K562 (cell line): ENCODE results near the gene AMH. TPM values are rescaled to one million over a fixed set of nuclear protein-coding genes. Genes with fewer than 3 reads are reported as not detected.
A peak's percentile ranks its signal among the peaks of the same experiment; 100 is the strongest.

ENCODE experiments used
- ADNP ChIP-seq: fragments of 200-800 bp; sonication (Bioruptor generic); IDR thresholded peaks from 2 replicates; pipeline ENCODE4 v1.6.1; 2016; ENCODE audit warnings: missing genetic modification characterization, missing compliant biosample characterization
- ARID3B ChIP-seq: fragments of 250-450 bp; sonication (Bioruptor Pico); IDR thresholded peaks from 2 replicates; pipeline ENCODE4 v1.4.0; 2020; ENCODE audit warnings: borderline replicate concordance
- CBX1 ChIP-seq: sonication (generic); IDR thresholded peaks from 2 replicates; pipeline ENCODE4 v1.6.1; 2016; ENCODE audit warnings: antibody characterized with exemption, low read depth, mild to moderate bottlenecking
- CREM ChIP-seq: IDR thresholded peaks from 2 replicates; pipeline ENCODE4 v1.6.1; 2014; ENCODE audit warnings: antibody characterized with exemption, low read depth
- DPF2 ChIP-seq: fragments of 450-650 bp; IDR thresholded peaks from 2 replicates; pipeline ENCODE4 v1.6.1; 2016
- ELF1 ChIP-seq: fragments of 200-800 bp; sonication (Bioruptor generic); IDR thresholded peaks from 2 replicates; pipeline ENCODE4 v1.6.1; 2016; ENCODE audit warnings: missing genetic modification characterization, missing compliant biosample characterization
- EZH2 ChIP-seq: IDR thresholded peaks from 2 replicates; pipeline ENCODE4 v1.6.1; 2012; ENCODE audit warnings: low read depth, mild to moderate bottlenecking, inconsistent platforms, low read length, borderline replicate concordance
- FOSL1 ChIP-seq: fragments of 200-800 bp; sonication (Bioruptor generic); conservative IDR thresholded peaks from 2 replicates; pipeline ENCODE4 v1.6.1; 2016; ENCODE audit warnings: missing genetic modification characterization, missing compliant biosample characterization
- MTA1 ChIP-seq: fragments of 450-650 bp; IDR thresholded peaks from 2 replicates; pipeline ENCODE4 v1.6.1; 2017; ENCODE audit warnings: borderline replicate concordance
- NR2C2 ChIP-seq, 2 experiments: fragments of 200-800 bp in 1 of 2; sonication (Bioruptor generic) in 1 of 2; sonication (generic) in 1 of 2; formaldehyde crosslinking in 1 of 2; IDR thresholded peaks; 2 replicates each; pipeline versions ENCODE4 v1.6.1 to v1.8.0; 2016 to 2022; ENCODE audit warnings: mild to moderate bottlenecking in 1 of 2, missing compliant biosample characterization in 1 of 2, missing genetic modification characterization in 1 of 2, missing genetic modification reagents in 1 of 2
- SMAD4 ChIP-seq: fragments of 250-450 bp; sonication (Bioruptor Pico); conservative IDR thresholded peaks from 2 replicates; pipeline ENCODE4 v1.8.0; 2021; ENCODE audit warnings: inconsistent platforms, mild to moderate bottlenecking, moderate library complexity
- SPI1 ChIP-seq: IDR thresholded peaks from 2 replicates; pipeline ENCODE4 v1.6.1; 2011; ENCODE audit warnings: low read depth, low read length, control low read depth, borderline replicate concordance
- STAT5B ChIP-seq: fragments of 250-450 bp; sonication (Bioruptor Pico); IDR thresholded peaks from 2 replicates; pipeline ENCODE4 v1.8.0; 2021; ENCODE audit warnings: mild to moderate bottlenecking, inconsistent platforms
- TCF7L2 ChIP-seq: fragments of 150-350 bp; IDR thresholded peaks from 2 replicates; pipeline ENCODE4 v1.6.1; 2016; ENCODE audit warnings: low read depth, mild to moderate bottlenecking, low read length, moderate library complexity
- TRIM28 ChIP-seq: fragments of 450-650 bp; IDR thresholded peaks from 2 replicates; pipeline ENCODE4 v1.6.1; 2017
- ZFP1 ChIP-seq: fragments of 450-650 bp; formaldehyde crosslinking; IDR thresholded peaks from 2 replicates; pipeline ENCODE4 v1.4.0; 2020; ENCODE audit warnings: mild to moderate bottlenecking, mixed read lengths
- ZKSCAN8 ChIP-seq: fragments of 200-800 bp; sonication (Bioruptor generic); IDR thresholded peaks from 2 replicates; pipeline ENCODE4 v1.6.1; 2016; ENCODE audit warnings: missing genetic modification characterization, missing compliant biosample characterization
- ZNF609 ChIP-seq: sonication (generic); formaldehyde crosslinking; IDR thresholded peaks from 2 replicates; pipeline ENCODE4 v1.8.1; 2023; ENCODE audit warnings: missing genetic modification reagents, mild to moderate bottlenecking, borderline replicate concordance
- ZNF695 ChIP-seq: fragments of 450-650 bp; formaldehyde crosslinking; IDR thresholded peaks from 2 replicates; pipeline ENCODE4 v1.4.0; 2020; ENCODE audit warnings: mild to moderate bottlenecking, moderate library complexity
- ZNF778 ChIP-seq: fragments of 450-650 bp; formaldehyde crosslinking; IDR thresholded peaks from 2 replicates; pipeline ENCODE4 v1.4.0; 2020; ENCODE audit warnings: mild to moderate bottlenecking, moderate library complexity
- polyA plus RNA-seq, 8 experiments: library from polyadenylated mRNA; depleted of rRNA in 4 of 8; stranded (reverse) in 5 of 8; unstranded in 3 of 8; fragments of >200 nt; fragmentation: Nextera tagmentation in 2 of 8; fragmentation: Illumina TruSeq in 1 of 8; extraction: Ambion mirVana in 2 of 8; extraction: Trizol in 1 of 8; gene quantifications; 2 replicates each; pipeline versions ENCODE4 v1.2.1 to v1.2.3, GENCODE V29; 2011 to 2014; ENCODE audit warnings: inconsistent platforms in 1 of 8, missing spikeins in 1 of 8
- total RNA-seq, 7 experiments: library from RNA; depleted of rRNA in 6 of 7; stranded (reverse); fragments of >200 nt in 6 of 7; fragmentation: Illumina TruSeq in 2 of 7; extraction: Trizol in 2 of 7; gene quantifications; 2 replicates each; pipeline versions ENCODE4 v1.2.1 to v1.2.3, GENCODE V29; 2011 to 2021; ENCODE audit warnings: low replicate concordance in 1 of 7

Gene AMH
- total and polyA plus RNA-seq, 9 of the 15 experiments (the other 6 are each of a cell fraction or from before 2014, with no cell fraction given): 0.29 to 27.4 (median 2.6) TPM; not detected in 2

GRCh38 chr19:2266183-2266993 is 17.3 kb downstream of the AMH start (continued):
- TF ChIP-seq CBX1 (0 out of 2 replicates have a peak, but pooled peaks have one; percentile 32), ADNP (tag) (no peak), ZFP1 (no peak), DPF2 (peak; percentile 15; the same call in 1 of the 2 replicates), ARID3B (CRISPR knock-in tag) (0 out of 2 replicates have a peak, but pooled peaks have one; percentile 37), NR2C2 (CRISPR knock-in tag; IDR thresholded peaks at IDR 0.05) (no peak), NR2C2 (tag; IDR thresholded peaks at IDR 0.05) (peak; percentile 27), ZKSCAN8 (CRISPR knock-in tag) (no peak), EZH2 (no peak), TRIM28 (peak; percentile 54; the same call in 1 of the 2 replicates), ELF1 (tag) (peak; percentile 52; the same call in 1 of the 2 replicates), ZNF695 (no peak), TCF7L2 (no peak), CREM (peak; percentile 58), STAT5B (CRISPR knock-in tag) (no peak), ZNF778 (CRISPR knock-in tag) (no peak), SMAD4 (CRISPR knock-in tag) (0 out of 2 replicates have a peak, but pooled peaks have one; percentile 47), SPI1 (peak; percentile 89), ZNF609 (no peak), FOSL1 (no peak), MTA1 (0 out of 2 replicates have a peak, but pooled peaks have one; percentile 11)
